SU-DHL-6 (cell line): ENCODE results near the gene ZRANB2.
A peak's percentile ranks its signal among the peaks of the same experiment; 100 is the strongest.

Experiments
- H2AFZ ChIP-seq: fragments of 200-600 bp; sonication (generic); 2 replicates; pipeline ENCODE4 v1.6.1; 2014; ENCODE audit warnings: low read depth, mild to moderate bottlenecking, moderate library complexity, mixed read lengths, antibody characterized with exemption, low read length; ENCODE audit not compliant: severe bottlenecking
- H3F3A ChIP-seq: fragments of 200-600 bp; shearing (Covaris generic); 2 replicates; pipeline ENCODE4 v1.6.0; 2016; ENCODE audit warnings: antibody characterized with exemption, mild to moderate bottlenecking; ENCODE audit not compliant: insufficient read depth
- H3K27ac ChIP-seq: fragments of 200-600 bp; sonication (generic); 2 replicates; pipeline ENCODE4 v1.5.1; 2016; ENCODE audit warnings: low read depth, mild to moderate bottlenecking, low read length, moderate library complexity, mixed read lengths
- H3K27me3 ChIP-seq: fragments of 200-600 bp; sonication (generic), shearing (Covaris generic); 2 replicates; pipeline ENCODE4 v1.6.0; 2014; ENCODE audit warnings: mild to moderate bottlenecking, low read length
- H3K36me3 ChIP-seq: fragments of 200-600 bp; sonication (generic); 2 replicates; pipeline ENCODE4 v1.6.1; 2014; ENCODE audit warnings: mild to moderate bottlenecking, low read length, mixed read lengths
- H3K4me2 ChIP-seq: fragments of 300-600, 200-600 bp; shearing (Covaris generic), sonication (generic); 2 replicates; pipeline ENCODE4 v1.6.0; 2014; ENCODE audit warnings: low read length, low read depth, mild to moderate bottlenecking; ENCODE audit not compliant: poor library complexity, severe bottlenecking
- H3K4me3 ChIP-seq: fragments of 200-600 bp; sonication (generic); 2 replicates; pipeline ENCODE4 v1.5.1; 2014; ENCODE audit warnings: antibody characterized with exemption, low read length, mild to moderate bottlenecking, mixed read lengths; ENCODE audit not compliant: insufficient read depth, poor library complexity, severe bottlenecking
- H3K79me2 ChIP-seq: fragments of 200-600 bp; sonication (generic); 2 replicates; pipeline ENCODE4 v1.6.1; 2014; ENCODE audit warnings: mild to moderate bottlenecking, low read length, moderate library complexity; ENCODE audit not compliant: insufficient read depth
- H3K9ac ChIP-seq: fragments of 200-600 bp; sonication (generic); 2 replicates; pipeline ENCODE4 v1.7.0; 2014; ENCODE audit warnings: mild to moderate bottlenecking, low read length
- H3K9me2 ChIP-seq: fragments of 200-600 bp; sonication (generic); replicated peaks from 2 replicates; pipeline ENCODE4 v1.6.1; 2014; ENCODE audit warnings: low read length; ENCODE audit not compliant: insufficient read depth
- H3K9me3 ChIP-seq: fragments of 200-600 bp; sonication (generic); 2 replicates; pipeline ENCODE4 v1.6.1; 2014; ENCODE audit warnings: low read length, mixed read lengths; ENCODE audit not compliant: insufficient read depth
- H4K20me1 ChIP-seq: fragments of 200-600 bp; sonication (generic); 2 replicates; pipeline ENCODE4 v1.6.1; 2014; ENCODE audit warnings: low read depth, mild to moderate bottlenecking, antibody characterized with exemption, low read length, moderate library complexity, mixed read lengths
- EZH2phosphoT487 ChIP-seq: fragments of 200-600 bp; sonication (generic), shearing (Covaris generic); conservative IDR thresholded peaks from 2 replicates; pipeline ENCODE4 v1.6.1; 2018; ENCODE audit warnings: mild to moderate bottlenecking, antibody characterized with exemption, low read length, moderate library complexity, mixed read lengths
- TF ChIP-seq, protein P1 (sequence below): fragments of 200-600 bp; sonication (generic); IDR thresholded peaks from one replicate; pipeline ENCODE4 v1.5.1; 2017; ENCODE audit warnings: antibody characterized with exemption, mild to moderate bottlenecking, low read length, moderate library complexity; ENCODE audit not compliant: insufficient read depth, poor library complexity, severe bottlenecking

The ZRANB2 gene

DNA sequence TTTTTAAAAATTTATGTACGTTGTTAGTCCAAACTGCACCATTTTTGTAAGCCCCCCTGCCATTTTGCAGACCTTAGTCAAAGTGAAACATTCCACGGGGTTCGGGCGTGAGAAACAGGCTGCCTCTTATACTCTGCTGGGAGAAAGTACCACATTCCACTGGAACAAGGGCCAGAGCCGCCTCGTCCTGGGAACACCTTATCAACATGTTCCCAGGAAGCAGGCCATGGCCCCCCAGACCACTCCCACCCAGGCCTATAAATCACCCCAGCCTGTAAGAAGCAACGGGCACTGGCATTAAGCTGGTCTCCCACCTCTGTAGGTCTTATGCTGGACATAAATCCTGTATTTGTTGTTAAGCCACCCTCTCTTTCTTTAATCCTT, 854 bp upstream of the ZRANB2 start:
- Histone ChIP-seq H3K4me3 (peak overlapping the region; percentile 98), H3K9me2 (no peaks in the 10 kb centered on the region), H2AFZ (peak overlapping the region; percentile 60), H3K9ac (peak overlapping the region; percentile 90), H4K20me1 (peaks cover 20% of the 10 kb centered on the region), H3K36me3 (peaks cover 26% of the 10 kb centered on the region), H3K9me3 (no peaks in the 10 kb centered on the region), H3K4me2 (peak overlapping the region; percentile 94), H3K27me3 (no peaks in the 10 kb centered on the region), H3K79me2 (peaks cover 40% of the 10 kb centered on the region), H3F3A (peaks cover 4% of the 10 kb centered on the region; the same call in 1 of the 2 replicates), H3K27ac (0 out of 2 replicates have a peak overlapping the region, but pooled peaks have one; percentile 5)
- TF ChIP-seq EZH2phosphoT487: no peak
- TF ChIP-seq, protein P1, sequence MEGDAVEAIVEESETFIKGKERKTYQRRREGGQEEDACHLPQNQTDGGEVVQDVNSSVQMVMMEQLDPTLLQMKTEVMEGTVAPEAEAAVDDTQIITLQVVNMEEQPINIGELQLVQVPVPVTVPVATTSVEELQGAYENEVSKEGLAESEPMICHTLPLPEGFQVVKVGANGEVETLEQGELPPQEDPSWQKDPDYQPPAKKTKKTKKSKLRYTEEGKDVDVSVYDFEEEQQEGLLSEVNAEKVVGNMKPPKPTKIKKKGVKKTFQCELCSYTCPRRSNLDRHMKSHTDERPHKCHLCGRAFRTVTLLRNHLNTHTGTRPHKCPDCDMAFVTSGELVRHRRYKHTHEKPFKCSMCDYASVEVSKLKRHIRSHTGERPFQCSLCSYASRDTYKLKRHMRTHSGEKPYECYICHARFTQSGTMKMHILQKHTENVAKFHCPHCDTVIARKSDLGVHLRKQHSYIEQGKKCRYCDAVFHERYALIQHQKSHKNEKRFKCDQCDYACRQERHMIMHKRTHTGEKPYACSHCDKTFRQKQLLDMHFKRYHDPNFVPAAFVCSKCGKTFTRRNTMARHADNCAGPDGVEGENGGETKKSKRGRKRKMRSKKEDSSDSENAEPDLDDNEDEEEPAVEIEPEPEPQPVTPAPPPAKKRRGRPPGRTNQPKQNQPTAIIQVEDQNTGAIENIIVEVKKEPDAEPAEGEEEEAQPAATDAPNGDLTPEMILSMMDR: no peak

DNA sequence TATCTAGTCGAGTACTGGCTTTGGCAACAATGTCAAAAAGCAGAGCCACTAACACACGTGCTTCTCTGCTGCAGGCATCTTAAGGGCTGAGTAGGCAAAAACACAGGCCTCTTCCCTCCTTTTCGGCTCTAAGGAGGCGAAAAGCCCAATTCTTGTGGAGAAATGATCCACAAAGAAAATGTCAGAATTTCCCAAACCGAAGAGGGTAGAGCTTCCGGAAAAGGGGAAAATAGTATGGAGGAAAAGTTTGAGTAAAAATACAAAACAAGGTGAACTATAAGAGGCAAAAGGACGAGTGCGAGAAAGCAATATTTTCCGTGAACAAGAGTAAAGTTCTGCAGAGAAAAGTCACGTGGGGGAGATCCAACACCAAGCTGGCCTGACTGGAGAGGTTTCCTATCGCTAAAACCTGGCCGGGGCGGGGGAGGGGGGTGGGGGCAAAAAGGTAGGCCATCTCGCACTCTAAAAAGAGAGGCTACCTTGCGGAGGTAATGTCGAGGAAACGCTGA, 551 bp downstream of the ZRANB2 start:
- H2AFZ ChIP-seq: peak overlapping the region; percentile 83
- H3K79me2 ChIP-seq: peaks cover 53% of the 10 kb centered on the region
- H3K9ac ChIP-seq: peak overlapping the region; percentile 90

DNA sequence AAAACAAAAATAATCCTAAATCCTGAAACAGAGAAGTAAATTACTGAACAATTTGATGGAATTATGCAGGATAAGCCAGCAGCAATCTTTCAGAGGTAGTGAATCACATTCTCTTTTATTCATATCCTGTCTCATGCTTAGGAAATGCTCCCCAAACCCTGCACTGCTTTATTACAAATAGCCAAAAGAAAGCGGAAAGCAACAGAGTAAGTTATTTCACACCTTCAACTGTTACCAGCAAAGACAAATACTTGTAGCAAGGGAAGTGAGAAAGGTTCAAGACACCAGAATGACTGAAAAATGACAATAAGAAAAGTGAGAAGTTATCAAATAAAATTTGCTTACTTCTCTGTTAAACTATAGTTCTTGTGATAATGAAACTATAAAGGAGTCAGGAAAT, 6.2 kb downstream of the ZRANB2 start:
- peaks cover 93% of the 10 kb centered on the region for H3K36me3 ChIP-seq
- H3K9me2 ChIP-seq: no peaks in the 10 kb centered on the region
- no peak overlapping the region for H3K27ac ChIP-seq
- no peak overlapping the region for H3K4me2 ChIP-seq
- no peak overlapping the region for H3K9ac ChIP-seq
- H3K79me2 ChIP-seq: peaks cover 57% of the 10 kb centered on the region
- TF ChIP-seq, protein P1: no peak
- TF ChIP-seq EZH2phosphoT487: no peak
- no peak overlapping the region for H2AFZ ChIP-seq
- H3K27me3 ChIP-seq: no peaks in the 10 kb centered on the region
- H3K9me3 ChIP-seq: no peaks in the 10 kb centered on the region
- H3K4me3 ChIP-seq: no peak overlapping the region
- peaks cover 46% of the 10 kb centered on the region for H4K20me1 ChIP-seq
- H3F3A ChIP-seq: peaks cover 4% of the 10 kb centered on the region; the same call in 1 of the 2 replicates

More for the DNA sequence above, 551 bp downstream of the ZRANB2 start:
- H3K4me3 ChIP-seq: peak overlapping the region; percentile 98
- no peaks in the 10 kb centered on the region for H3K9me3 ChIP-seq
- H3K9me2 ChIP-seq: no peaks in the 10 kb centered on the region
- peak overlapping the region; percentile 94 for H3K4me2 ChIP-seq
- peak overlapping the region; percentile 75 for H3K27ac ChIP-seq
- peaks cover 25% of the 10 kb centered on the region for H4K20me1 ChIP-seq
- no peaks in the 10 kb centered on the region for H3K27me3 ChIP-seq
- H3K36me3 ChIP-seq: peaks cover 40% of the 10 kb centered on the region
- TF ChIP-seq EZH2phosphoT487: no peak
- TF ChIP-seq, protein P1: no peak
- H3F3A ChIP-seq: peaks cover 4% of the 10 kb centered on the region; the same call in 1 of the 2 replicates
